Ectodermal cell (in vitro differentiated cells): ENCODE measurements around the gene DNM1.

Experiments
- H3K27ac ChIP-seq: 2 replicates; pipeline ENCODE4 v1.7.0; 2013; ENCODE audit warnings: mild to moderate bottlenecking, low read depth, low read length; ENCODE audit not compliant: insufficient read depth, poor library complexity, severe bottlenecking
- H3K27me3 ChIP-seq: 2 replicates; pipeline ENCODE4 v1.7.0; 2013; ENCODE audit warnings: mild to moderate bottlenecking, low read length; ENCODE audit not compliant: insufficient read depth, control insufficient read depth, poor library complexity, severe bottlenecking
- H3K36me3 ChIP-seq: one replicate; pipeline ENCODE4 v1.7.0; 2013; ENCODE audit warnings: low read length; ENCODE audit not compliant: control insufficient read depth, insufficient read depth
- H3K4me1 ChIP-seq: one replicate; pipeline ENCODE4 v1.7.0; 2013; ENCODE audit warnings: low read length; ENCODE audit not compliant: control insufficient read depth, insufficient read depth
- H3K4me3 ChIP-seq: 2 replicates; pipeline ENCODE4 v1.7.0; 2013; ENCODE audit warnings: low read depth, low read length, control low read depth; ENCODE audit not compliant: insufficient read depth
- H3K9me3 ChIP-seq: 2 replicates; pipeline ENCODE4 v1.7.0; 2013; ENCODE audit warnings: mild to moderate bottlenecking, low read length, moderate library complexity; ENCODE audit not compliant: control insufficient read depth
- WGBS, 2 experiments: methylation state at CpG; one replicate each; pipeline ENCODE4 v1.1.7; 2013; ENCODE audit warnings: missing lambda C conversion rate in 2 of 2; 5-methylcytosine and 5-hydroxymethylcytosine counted together

DNM1 gene

DNA sequence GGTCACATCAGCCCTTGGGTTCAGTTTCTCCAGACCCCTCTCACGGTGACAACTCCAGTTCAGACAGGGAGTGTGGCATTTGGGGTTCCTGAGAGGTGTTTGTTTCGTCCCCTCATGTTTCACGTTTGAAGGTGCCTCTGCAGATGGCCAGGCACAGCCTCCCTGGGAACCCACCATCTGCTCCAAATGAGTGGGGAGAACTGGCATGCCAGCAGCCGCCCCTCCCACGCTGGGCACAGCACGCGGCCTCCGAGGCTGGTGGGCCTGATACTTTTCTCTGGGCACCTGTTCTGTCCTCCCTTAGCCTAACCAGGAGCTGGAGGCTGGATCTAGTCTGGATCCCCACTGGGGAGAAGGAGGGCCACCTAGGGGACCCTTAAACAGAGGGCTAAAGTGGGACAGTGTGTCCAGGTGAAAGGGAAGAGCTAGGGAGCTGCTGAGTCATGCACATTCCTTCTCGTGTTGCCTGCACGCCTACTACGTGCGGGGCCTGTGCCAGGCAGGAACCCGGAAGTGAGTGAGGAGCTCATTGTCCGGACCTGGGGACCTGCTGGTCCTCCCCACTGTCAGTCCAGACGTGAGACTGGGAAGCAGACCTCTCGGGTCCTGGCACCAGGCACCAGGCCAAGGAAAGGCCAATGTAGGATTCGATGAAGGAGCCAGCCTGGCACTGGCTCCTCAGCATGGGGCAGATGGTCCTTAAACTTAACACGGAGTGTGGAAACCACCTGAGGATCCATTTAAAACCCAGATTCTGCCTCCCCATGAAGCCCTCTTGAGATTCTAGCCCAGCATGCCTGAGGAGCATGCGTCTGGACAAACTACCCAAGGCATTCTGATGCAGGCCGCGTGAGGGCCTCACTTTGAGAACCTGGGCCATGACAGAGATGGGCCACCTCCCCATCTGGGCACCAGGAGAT, 11.7 kb downstream of the DNM1 start:
- H3K4me3 ChIP-seq, result no peak overlapping the region
- H3K36me3 ChIP-seq, result peaks cover 5% of the 10 kb centered on the region
- H3K27ac ChIP-seq, result no peak overlapping the region
- no peaks in the 10 kb centered on the region for H3K27me3 ChIP-seq
- H3K9me3 ChIP-seq, result no peaks in the 10 kb centered on the region
- peaks cover 9% of the 10 kb centered on the region for H3K4me1 ChIP-seq
- WGBS, 2 experiments, result 91 to 94% methylated on average over 21 of the region's 21 CpGs

- 91 to 94% methylated on average over 9 to 10 of the region's 10 CpGs for WGBS, 2 experiments
Observed at GRCh38 chr9:128215491-128216409, 12.6 kb downstream of the DNM1 start.

DNA sequence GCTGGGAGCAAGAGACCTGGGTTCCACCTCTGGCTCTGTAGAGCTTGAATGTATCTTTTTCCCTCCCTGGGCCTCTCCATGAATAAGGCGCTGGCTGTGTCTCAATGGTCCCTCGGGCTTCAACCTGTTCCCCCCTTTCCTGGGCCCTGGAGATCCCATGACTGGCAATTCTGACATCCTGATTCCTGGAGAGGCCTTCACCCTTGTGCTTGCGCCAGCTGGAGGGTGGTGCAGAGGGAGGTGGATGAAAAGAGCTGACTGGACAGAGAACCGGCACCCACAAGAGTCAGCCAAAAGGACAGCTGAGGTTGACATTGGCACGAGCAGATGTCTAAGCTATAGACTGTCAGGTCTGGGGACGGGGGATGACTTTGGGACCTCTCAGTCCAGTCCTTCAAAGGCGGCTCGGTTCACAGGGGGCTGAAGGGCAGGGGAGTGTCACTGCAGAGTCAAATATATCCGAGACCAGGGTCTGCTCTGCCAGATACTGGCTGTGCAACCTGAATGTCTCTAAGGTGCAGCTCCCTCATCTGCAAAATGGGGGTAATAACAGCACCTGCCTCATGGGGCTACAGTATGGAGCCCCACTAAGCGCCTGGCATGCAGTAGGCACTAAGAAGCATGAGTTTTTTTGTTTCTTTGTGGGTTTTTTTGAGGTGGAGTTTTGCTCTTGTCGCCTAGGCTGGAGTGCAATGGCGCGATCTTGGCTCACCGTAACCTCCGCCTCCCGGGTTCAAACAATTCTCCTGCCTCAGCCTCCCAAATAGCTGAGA, 13.8 kb downstream of the DNM1 start:
- no peaks in the 10 kb centered on the region for H3K9me3 ChIP-seq
- H3K27ac ChIP-seq, result no peak overlapping the region
- H3K4me3 ChIP-seq, result no peak overlapping the region
- H3K27me3 ChIP-seq, result no peaks in the 10 kb centered on the region
- H3K36me3 ChIP-seq, result peaks cover 7% of the 10 kb centered on the region
- 95 to 96% methylated on average over 16 of the region's 16 CpGs for WGBS, 2 experiments
- peaks cover 9% of the 10 kb centered on the region for H3K4me1 ChIP-seq

More at GRCh38 chr9:128215491-128216409, 12.6 kb downstream of the DNM1 start:
- H3K4me3 ChIP-seq, result no peak overlapping the region
- no peaks in the 10 kb centered on the region for H3K9me3 ChIP-seq
- H3K4me1 ChIP-seq, result peaks cover 9% of the 10 kb centered on the region
- H3K27me3 ChIP-seq, result no peaks in the 10 kb centered on the region
- H3K36me3 ChIP-seq, result peaks cover 7% of the 10 kb centered on the region
- no peak overlapping the region for H3K27ac ChIP-seq

GRCh38 chr9:128218172-128218517, 15.0 kb downstream of the DNM1 start:
- H3K4me3 ChIP-seq, result peak overlapping the region; percentile 25
- no peaks in the 10 kb centered on the region for H3K27me3 ChIP-seq
- H3K4me1 ChIP-seq, result peaks cover 9% of the 10 kb centered on the region
- peaks cover 10% of the 10 kb centered on the region for H3K36me3 ChIP-seq
- H3K27ac ChIP-seq, result no peak overlapping the region
- 83 to 89% methylated on average over 11 of the region's 11 CpGs for WGBS, 2 experiments
- no peaks in the 10 kb centered on the region for H3K9me3 ChIP-seq

DNA sequence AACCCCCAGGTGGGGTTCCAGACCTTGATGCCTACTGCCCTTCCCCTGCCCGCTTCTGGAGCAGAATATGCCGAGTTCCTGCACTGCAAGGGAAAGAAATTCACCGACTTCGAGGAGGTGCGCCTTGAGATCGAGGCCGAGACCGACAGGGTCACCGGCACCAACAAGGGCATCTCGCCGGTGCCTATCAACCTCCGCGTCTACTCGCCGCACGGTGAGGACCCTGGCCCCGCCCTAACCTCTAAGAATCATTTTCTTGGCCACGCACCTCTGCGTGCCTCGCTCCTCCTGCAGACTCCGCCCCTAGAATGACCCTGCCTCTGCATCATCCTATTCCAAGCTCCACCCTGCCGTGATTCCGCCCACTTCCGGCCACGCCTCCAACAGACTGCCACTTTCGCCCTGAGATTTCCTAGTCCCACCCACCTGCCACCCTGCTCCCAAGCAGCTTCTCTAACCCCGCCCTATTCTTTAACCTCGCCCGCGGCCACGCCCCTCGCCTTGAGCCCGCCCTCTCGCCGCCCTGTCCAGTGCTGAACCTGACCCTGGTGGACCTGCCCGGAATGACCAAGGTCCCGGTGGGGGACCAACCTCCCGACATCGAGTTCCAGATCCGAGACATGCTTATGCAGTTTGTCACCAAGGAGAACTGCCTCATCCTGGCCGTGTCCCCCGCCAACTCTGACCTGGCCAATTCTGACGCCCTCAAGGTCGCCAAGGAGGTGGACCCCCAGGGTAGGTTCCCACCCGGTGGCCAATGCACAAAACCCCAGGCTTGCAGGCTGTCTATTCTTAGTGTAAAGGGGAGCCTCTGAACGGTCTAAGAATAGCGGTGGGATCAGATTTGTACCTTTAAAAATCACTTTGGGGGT, 15.6 kb downstream of the DNM1 start:
- peaks cover 9% of the 10 kb centered on the region for H3K4me1 ChIP-seq
- WGBS, 2 experiments, result 45 to 46% methylated on average over 47 of the region's 47 CpGs
- peaks cover 10% of the 10 kb centered on the region for H3K36me3 ChIP-seq
- no peaks in the 10 kb centered on the region for H3K9me3 ChIP-seq
- no peak overlapping the region for H3K27ac ChIP-seq
- H3K27me3 ChIP-seq, result no peaks in the 10 kb centered on the region
- peak overlapping the region; percentile 25 for H3K4me3 ChIP-seq

DNA sequence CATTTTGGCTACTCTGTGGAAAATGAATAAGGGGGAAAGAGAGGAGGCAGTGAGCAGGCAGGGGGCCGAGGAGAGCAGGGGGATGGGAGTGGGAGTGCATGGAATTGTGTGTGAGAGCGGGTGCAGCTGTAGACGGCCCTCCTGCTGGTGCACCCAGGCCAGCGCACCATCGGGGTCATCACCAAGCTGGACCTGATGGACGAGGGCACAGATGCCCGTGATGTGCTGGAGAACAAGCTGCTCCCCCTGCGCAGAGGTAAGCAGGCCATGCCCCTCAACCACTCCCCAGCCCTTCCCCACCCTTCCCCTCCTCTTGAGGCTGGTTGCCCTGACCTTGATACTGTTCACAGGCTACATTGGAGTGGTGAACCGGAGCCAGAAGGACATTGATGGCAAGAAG, 16.7 kb downstream of the DNM1 start:
- Histone ChIP-seq H3K27me3 (no peaks in the 10 kb centered on the region), H3K4me1 (peaks cover 9% of the 10 kb centered on the region), H3K27ac (no peak overlapping the region), H3K9me3 (no peaks in the 10 kb centered on the region), H3K4me3 (no peak overlapping the region), H3K36me3 (peaks cover 10% of the 10 kb centered on the region)
- 95 to 97% methylated on average over 9 of the region's 9 CpGs for WGBS, 2 experiments

DNA sequence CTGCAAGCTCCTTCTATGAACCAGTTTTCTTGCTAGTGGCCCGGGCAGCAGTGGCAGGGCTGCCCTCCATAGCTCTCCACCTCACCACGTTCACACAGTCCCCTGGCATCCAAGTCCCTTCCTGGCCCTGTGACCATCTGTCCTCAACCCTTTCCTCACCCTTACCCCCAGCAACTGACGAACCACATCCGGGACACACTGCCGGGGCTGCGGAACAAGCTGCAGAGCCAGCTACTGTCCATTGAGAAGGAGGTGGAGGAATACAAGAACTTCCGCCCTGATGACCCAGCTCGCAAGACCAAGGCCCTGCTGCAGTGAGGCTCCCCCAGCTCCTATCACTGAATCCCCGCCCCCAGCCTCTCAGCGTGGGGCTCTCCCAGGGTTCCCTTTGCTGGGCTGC, 18.8 kb downstream of the DNM1 start:
- Histone ChIP-seq H3K9me3 (no peaks in the 10 kb centered on the region), H3K4me3 (no peak overlapping the region), H3K27me3 (no peaks in the 10 kb centered on the region), H3K36me3 (peaks cover 10% of the 10 kb centered on the region), H3K27ac (no peak overlapping the region), H3K4me1 (peaks cover 9% of the 10 kb centered on the region)
- 93 to 94% methylated on average over 10 of the region's 10 CpGs for WGBS, 2 experiments

- Histone ChIP-seq H3K4me1 (peaks cover 5% of the 10 kb centered on the region), H3K27me3 (no peaks in the 10 kb centered on the region), H3K9me3 (no peaks in the 10 kb centered on the region), H3K36me3 (peaks cover 10% of the 10 kb centered on the region), H3K27ac (no peak overlapping the region), H3K4me3 (no peak overlapping the region)
- WGBS, 2 experiments, result 94 to 95% methylated on average over 13 of the region's 13 CpGs
Observed at GRCh38 chr9:128222880-128223670, 19.9 kb downstream of the DNM1 start.

- H3K27me3 ChIP-seq, result no peaks in the 10 kb centered on the region
- no peak overlapping the region for H3K4me3 ChIP-seq
- 95 to 97% methylated on average over 7 of the region's 7 CpGs for WGBS, 2 experiments
- no peak overlapping the region for H3K27ac ChIP-seq
- no peaks in the 10 kb centered on the region for H3K4me1 ChIP-seq
- H3K9me3 ChIP-seq, result no peaks in the 10 kb centered on the region
- peaks cover 4% of the 10 kb centered on the region for H3K36me3 ChIP-seq
Observed at GRCh38 chr9:128224877-128225276, 21.7 kb downstream of the DNM1 start.
